Progenitor cell of endocrine pancreas (in vitro differentiated cells): ENCODE results near the gene PAX3. TPM values are rescaled to one million over a fixed set of nuclear protein-coding genes. Genes with fewer than 3 reads are reported as not detected.

Experiments used
- DNase-seq: peaks from one replicate; pipeline ENCODE4 v3.0.0; 2021; ENCODE audit warnings: low spot score; ENCODE audit not compliant: unreplicated experiment
- H3K27ac Mint-ChIP-seq: 2 replicates; pipeline ENCODE4 v1.8.0; 2021; ENCODE audit warnings: mild to moderate bottlenecking, moderate library complexity, mixed read lengths
- H3K27me3 Mint-ChIP-seq: 2 replicates; pipeline ENCODE4 v1.8.0; 2021; ENCODE audit warnings: mixed read lengths
- H3K36me3 Mint-ChIP-seq: 2 replicates; pipeline ENCODE4 v1.8.0; 2022; ENCODE audit warnings: mixed read lengths; ENCODE audit not compliant: insufficient read depth
- H3K4me1 Mint-ChIP-seq: 2 replicates; pipeline ENCODE4 v1.8.0; 2021; ENCODE audit warnings: low read depth, mixed read lengths
- H3K4me3 Mint-ChIP-seq: 2 replicates; pipeline ENCODE4 v1.8.0; 2021; ENCODE audit warnings: low read depth, mild to moderate bottlenecking, moderate library complexity, mixed read lengths
- H3K9me3 Mint-ChIP-seq: 2 replicates; pipeline ENCODE4 v1.8.0; 2021; ENCODE audit warnings: low read depth, mixed read lengths
- total RNA-seq: library from RNA; stranded (reverse); gene quantifications from 2 replicates; pipeline ENCODE4 v1.2.1, GENCODE V29; 2021
- TF ChIP-seq, protein P1 (sequence below): fragments of 200-600 bp; sonication (generic); IDR thresholded peaks from one replicate; pipeline ENCODE4 v1.5.0; 2021; ENCODE audit warnings: antibody characterized with exemption, mild to moderate bottlenecking; ENCODE audit not compliant: unreplicated experiment

PAX3 gene
- total RNA-seq, 1 donor from 2014 or later: not detected

DNA sequence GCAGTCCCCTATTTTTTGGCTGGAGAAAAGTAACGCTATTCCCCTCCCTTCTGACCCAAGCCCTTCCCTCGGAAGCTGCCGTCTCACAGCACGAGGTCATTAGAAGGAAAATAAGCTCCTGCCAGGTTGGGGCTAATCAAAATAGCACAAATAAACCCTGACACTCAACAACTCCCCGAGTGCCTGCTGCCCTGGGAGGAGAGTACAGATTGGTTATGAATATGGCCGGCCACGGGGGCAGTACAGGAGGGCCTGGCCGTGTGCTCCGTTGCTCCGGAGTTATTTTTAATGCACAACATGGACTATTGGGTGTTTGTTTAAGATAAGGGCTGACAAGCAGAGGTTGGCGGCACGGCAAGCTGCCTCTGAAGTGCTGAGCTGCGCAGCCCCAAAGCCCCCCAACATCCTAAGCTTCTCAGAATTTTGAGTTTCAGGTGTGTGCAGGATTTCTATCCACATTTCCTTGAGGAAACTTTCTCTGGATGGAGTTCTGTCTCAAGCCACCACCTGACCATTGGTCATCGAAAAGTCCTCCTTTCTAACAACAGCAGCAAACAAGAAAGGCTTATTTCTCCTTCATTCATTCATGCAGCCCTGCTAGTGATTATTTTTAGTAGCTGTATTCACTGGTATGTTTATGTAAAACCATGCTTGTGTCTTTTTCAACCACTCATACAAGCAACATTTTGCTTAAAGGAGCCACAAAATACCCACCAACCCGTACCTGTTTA lies 58.7 kb downstream of the PAX3 start:
- Mint-ChIP-seq H3K4me1 (peaks cover 19% of the 10 kb centered on the region), H3K36me3 (no peaks in the 10 kb centered on the region), H3K27me3 (peaks cover 96% of the 10 kb centered on the region), H3K9me3 (no peaks in the 10 kb centered on the region), H3K27ac (no peak overlapping the region), H3K4me3 (no peak overlapping the region)
- no peak for DNase-seq
- TF ChIP-seq, protein P1, sequence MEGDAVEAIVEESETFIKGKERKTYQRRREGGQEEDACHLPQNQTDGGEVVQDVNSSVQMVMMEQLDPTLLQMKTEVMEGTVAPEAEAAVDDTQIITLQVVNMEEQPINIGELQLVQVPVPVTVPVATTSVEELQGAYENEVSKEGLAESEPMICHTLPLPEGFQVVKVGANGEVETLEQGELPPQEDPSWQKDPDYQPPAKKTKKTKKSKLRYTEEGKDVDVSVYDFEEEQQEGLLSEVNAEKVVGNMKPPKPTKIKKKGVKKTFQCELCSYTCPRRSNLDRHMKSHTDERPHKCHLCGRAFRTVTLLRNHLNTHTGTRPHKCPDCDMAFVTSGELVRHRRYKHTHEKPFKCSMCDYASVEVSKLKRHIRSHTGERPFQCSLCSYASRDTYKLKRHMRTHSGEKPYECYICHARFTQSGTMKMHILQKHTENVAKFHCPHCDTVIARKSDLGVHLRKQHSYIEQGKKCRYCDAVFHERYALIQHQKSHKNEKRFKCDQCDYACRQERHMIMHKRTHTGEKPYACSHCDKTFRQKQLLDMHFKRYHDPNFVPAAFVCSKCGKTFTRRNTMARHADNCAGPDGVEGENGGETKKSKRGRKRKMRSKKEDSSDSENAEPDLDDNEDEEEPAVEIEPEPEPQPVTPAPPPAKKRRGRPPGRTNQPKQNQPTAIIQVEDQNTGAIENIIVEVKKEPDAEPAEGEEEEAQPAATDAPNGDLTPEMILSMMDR: no peak

DNA sequence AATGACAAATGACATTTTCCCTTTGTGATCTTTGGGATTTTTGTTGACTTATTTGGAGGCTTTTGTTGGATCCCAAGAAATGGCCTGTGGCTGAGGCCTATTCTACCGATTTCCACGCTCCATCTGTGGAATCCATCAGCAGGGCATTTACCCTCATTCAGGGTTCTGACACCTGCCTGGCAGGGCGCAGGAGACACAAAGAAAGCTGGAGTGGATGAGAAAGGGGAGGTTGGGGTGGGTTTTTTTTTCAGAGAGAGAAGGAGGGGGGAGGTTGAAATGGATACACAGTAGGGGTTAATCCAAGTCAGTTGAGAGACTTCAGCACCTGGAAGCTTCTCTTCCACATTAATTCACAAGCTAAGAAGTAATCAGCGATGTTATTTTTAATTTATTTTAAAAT lies 59.7 kb downstream of the PAX3 start:
- TF ChIP-seq, protein P1: no peak
- Mint-ChIP-seq H3K4me3 (no peak overlapping the region), H3K9me3 (no peaks in the 10 kb centered on the region), H3K27ac (no peak overlapping the region), H3K4me1 (peaks cover 19% of the 10 kb centered on the region), H3K27me3 (peaks cover 94% of the 10 kb centered on the region), H3K36me3 (no peaks in the 10 kb centered on the region)
- no peak for DNase-seq

DNA sequence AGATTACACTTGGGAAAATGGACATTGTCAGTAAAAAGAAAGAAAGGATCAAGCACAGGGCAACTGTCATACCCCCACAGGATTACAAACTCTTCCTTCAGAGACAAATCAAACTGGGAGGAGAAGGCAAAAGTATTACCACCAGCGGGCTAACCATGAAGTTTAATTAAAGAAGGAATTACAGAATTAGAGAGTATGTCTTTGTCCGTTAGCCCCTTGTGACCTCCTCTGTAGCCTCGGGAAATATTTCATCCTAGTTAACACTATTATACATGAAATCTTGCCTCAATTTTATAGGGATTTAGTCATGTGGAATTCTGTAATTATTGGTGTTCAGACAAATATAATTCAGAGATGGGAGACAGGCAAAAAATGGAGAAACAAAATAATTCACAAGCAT lies 60.7 kb downstream of the PAX3 start:
- no peak overlapping the region for H3K4me3 Mint-ChIP-seq
- no peaks in the 10 kb centered on the region for H3K36me3 Mint-ChIP-seq
- TF ChIP-seq, protein P1: no peak
- H3K27me3 Mint-ChIP-seq: peaks cover 89% of the 10 kb centered on the region
- no peaks in the 10 kb centered on the region for H3K9me3 Mint-ChIP-seq
- no peak overlapping the region for H3K27ac Mint-ChIP-seq
- DNase-seq: no peak
- peaks cover 18% of the 10 kb centered on the region for H3K4me1 Mint-ChIP-seq

DNA sequence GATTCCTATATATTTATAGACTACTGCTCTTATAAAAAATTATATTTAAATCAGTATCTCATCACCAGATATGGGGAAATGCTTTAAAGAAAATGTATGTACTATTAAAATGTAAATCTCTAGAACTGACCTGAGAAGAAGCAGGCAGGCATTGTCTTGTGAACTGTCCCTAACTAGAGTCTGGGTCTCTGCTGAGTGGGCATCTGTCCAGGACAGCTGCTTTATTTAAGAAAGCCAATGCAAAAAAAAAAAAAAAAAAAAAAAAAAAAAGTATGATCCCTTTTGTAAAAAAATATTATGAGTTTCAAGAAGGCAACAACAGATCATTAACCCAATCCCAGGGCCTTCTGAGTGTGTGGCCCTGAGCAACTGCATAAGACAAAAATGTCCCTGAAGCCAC lies 66.0 kb downstream of the PAX3 start:
- H3K36me3 Mint-ChIP-seq: no peaks in the 10 kb centered on the region
- H3K4me1 Mint-ChIP-seq: peaks cover 1% of the 10 kb centered on the region
- no peak overlapping the region for H3K27ac Mint-ChIP-seq
- TF ChIP-seq, protein P1: no peak
- DNase-seq: no peak
- H3K4me3 Mint-ChIP-seq: no peak overlapping the region
- H3K27me3 Mint-ChIP-seq: peaks cover 58% of the 10 kb centered on the region
- H3K9me3 Mint-ChIP-seq: no peaks in the 10 kb centered on the region

DNA sequence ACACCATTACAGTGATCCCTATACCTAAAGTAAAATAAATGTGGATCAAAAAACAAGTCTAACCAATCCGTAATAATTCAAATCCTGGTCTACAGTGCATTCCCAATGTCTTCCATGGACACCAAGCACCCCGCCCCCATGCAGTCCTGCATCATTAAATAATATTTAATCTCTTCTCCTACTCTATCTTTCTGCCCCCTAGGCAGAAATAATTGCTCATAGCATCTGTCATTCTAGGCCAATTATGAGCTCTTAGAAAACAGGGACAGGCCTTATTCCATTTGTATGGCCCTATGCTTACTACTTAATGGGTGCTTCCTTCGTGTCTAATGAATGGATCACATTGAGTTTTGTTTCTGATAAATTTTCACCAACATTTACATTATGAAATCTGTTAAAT lies 66.4 kb downstream of the PAX3 start:
- no peak for DNase-seq
- Mint-ChIP-seq H3K9me3 (no peaks in the 10 kb centered on the region), H3K36me3 (no peaks in the 10 kb centered on the region), H3K27me3 (peaks cover 55% of the 10 kb centered on the region), H3K27ac (no peak overlapping the region), H3K4me3 (no peak overlapping the region), H3K4me1 (peaks cover 1% of the 10 kb centered on the region)
- TF ChIP-seq, protein P1: no peak
